Activated effector memory CD4-positive, alpha-beta T cell treated with Interleukin-2 at 50 U/mL for 16 hours (primary cell): ENCODE data around the gene FAF1.
"Not testable (repeated sequence)": the region's sequence is repeated elsewhere in the genome, so short reads cannot be mapped to it uniquely, and the experiment has no call there.

Source experiments
- DNase-seq: peaks from one replicate; pipeline ENCODE4 v3.0.0-alpha.2; 2020

Gene FAF1

DNA sequence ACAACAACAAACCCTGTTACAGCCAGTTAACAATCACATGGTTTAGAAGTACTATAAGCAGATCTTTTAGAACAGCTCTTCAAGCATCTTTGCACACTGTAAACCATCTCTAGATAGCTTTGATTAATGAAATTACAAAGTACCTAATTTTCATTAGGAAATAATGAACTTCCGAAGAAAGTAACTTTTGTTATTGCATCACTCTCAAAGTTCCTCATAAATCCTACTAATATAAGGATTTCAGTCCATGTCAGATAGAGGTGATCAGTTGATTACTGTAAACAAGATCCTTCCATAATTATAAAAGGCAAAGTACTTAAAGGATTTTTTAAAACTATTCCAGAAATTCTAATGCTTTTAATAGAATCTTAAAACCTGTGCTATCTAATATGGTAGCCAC is 58.2 kb downstream of the FAF1 start:
- DNase-seq = no peak

GRCh38 chr1:50898773-50899172 is 61.3 kb downstream of the FAF1 start:
- no peak for DNase-seq

GRCh38 chr1:50894340-50894739 is 65.7 kb downstream of the FAF1 start:
- no peak for DNase-seq

GRCh38 chr1:50893466-50893865 is 66.6 kb downstream of the FAF1 start:
- no peak for DNase-seq

GRCh38 chr1:50887555-50887954 is 72.5 kb downstream of the FAF1 start:
- not testable (repeated sequence) for DNase-seq

DNA sequence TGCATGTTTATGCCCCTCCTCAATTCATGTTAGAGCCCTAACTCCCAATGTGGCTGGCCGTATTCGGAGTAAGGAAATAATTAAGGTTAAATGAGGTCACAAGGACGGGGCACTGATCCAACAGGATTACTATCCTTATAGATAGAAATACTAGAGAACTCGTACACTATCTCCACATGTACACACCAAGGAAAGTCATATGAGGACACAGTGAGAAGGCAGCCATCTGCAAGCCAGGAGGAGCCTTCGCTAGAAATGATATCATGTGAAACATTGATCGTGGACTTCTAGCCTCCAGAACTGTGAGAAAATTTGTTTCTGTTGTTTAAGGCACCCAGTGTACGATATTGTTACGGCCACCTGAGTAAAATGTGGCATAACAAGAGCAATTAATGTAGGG is 79.7 kb downstream of the FAF1 start:
- no peak for DNase-seq

- DNase-seq = no peak
These were observed 80.9 kb downstream of the FAF1 start for GRCh38 chr1:50879137-50879536.

DNA sequence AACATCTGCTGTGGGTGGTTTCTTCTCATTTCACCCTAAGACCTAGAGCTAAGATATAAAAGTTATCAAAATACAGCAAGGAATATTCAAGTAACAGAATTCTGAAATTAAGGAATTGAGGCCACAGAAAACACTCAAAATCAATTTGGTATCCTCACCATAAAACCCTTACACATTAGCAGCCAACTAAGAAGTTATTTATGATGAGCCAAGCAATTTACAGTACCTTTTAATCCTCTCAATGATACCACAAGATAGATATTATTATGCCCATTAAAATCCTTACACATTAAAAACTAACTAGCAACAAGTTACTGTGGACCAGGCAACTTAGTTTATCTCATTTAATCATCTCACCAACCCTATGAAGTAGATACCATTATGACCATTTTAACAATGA is 81.6 kb downstream of the FAF1 start:
- no peak for DNase-seq

DNA sequence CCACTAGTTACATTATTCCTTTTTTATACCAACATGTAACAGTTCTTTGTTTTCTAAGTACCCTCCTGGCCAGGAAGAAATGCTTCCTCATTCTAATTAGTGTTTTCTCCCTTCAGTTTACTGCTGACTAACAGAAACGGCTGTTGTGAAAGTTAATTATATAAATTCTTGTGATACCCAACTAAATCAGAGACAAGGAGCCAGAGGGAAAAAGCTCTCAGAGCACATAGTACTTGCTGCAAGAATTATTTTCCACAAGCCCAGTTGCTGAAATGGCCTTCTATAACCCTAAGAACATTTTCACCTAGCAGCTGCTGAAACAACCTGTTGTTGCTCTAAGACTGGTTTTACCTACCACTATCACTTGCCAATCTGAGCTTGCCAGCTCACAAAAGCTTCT is 82.4 kb downstream of the FAF1 start:
- DNase-seq = no peak

GRCh38 chr1:50873458-50874187 is 86.4 kb downstream of the FAF1 start:
- DNase-seq = peak; percentile 44

DNA sequence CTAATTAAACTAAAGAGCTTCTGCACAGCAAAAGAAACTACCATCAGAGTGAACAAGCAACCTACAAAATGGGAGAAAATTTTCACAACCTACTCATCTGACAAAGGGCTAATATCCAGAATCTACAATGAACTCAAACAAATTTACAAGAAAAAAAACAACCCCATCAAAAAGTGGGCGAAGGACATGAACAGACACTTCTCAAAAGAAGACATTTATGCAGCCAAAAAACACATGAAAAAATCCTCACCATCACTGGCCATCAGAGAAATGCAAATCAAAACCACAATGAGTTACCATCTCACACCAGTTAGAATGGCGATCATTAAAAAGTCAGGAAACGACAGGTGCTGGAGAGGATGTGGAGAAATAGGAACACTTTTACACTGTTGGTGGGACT is 95.2 kb downstream of the FAF1 start:
- DNase-seq = not testable (repeated sequence)

DNA sequence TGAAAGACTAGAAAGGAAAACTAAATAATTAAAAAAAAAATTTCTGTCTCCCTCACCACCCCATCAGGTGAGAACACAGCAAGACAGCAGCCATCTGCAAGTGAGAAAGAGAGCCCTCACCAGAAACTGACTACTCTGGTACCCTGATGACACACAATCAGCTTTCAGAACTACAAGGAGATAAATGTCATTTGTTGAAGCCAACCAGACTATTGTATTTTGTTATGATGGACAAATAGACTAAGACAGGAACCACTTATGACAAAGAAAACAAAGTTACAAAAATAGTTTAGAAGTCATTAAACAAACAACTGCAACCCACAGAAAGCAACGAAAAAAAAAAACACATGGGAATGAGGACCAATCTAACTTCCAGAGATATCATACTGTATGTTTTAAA is 98.3 kb downstream of the FAF1 start:
- no peak for DNase-seq

GRCh38 chr1:50860702-50861101 is 99.4 kb downstream of the FAF1 start:
- DNase-seq = no peak

DNA sequence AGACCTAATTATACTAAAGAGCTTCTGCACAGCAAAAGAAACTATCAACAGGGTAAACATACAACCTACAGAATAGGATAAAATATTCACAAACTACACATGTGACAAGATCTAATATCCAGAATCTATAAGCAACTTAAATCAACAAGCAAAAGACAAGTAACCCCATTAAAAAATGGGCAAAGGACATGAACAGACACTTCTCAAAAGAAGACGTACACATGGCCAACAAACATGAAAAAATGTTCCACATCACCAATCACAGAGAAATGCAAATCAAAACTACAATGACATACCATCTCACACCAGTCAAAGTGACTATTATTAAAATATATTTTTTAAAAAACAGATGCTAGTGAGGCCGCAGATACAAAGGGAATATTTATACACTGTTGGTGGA is 99.8 kb downstream of the FAF1 start:
- no peak for DNase-seq

GRCh38 chr1:50859657-50860056 is 100.4 kb downstream of the FAF1 start:
- DNase-seq = no peak

- DNase-seq = no peak
These were observed 101.3 kb downstream of the FAF1 start for GRCh38 chr1:50858761-50859160.

DNA sequence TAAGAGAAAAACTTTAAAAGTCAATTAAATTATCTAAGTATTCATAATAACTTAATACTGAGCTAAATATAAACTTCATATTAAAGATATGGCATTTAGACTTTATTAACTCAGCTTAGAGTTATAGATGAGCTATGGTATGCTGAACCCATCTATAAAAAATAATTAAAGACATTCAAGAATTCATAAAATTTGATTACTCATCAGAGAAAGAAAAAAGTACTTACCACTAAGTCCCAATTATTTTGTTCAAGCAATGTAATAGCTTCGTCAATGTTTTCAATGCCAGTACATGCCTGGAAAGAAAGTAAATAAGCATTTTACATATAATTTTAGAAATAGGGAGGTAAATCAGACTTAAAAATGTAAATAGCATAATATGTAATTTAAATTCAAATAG is 102.4 kb downstream of the FAF1 start:
- no peak for DNase-seq

DNA sequence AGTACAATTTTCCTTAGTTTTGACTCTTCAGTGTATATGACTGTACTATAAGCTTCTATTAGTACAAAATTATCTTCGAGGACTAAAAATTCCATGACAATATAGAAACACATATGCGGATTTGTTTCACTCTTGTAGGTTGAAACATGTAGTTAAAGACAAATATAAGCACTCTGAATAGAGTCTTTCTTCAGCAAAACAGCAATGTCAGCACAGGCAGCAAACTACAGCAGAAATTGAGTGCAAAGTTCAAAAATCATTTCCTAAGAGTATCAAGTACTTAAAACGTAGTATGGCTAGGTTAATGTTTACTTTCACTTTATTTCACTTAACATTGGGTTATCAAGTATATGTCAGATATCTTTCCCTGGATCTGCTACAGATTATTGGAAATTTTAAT is 106.7 kb downstream of the FAF1 start:
- DNase-seq = no peak

DNA sequence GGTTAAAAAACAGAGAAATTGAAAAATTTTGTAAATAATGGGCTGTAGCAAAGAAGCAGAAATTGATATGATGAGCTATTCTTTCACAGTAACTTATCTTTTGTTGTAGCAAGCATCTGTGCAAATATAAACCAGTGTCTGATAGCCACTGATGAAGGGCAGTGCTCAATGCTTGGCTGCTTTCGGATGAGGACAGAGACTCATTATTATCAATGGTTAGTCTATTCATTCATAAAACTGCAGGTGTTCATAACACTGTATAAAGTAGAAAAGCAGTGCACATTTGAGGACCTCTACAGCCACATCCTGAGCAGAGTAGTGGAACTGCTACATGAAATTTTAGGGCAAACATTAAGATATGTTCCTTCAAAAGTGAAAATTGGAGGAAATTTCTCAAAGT is 107.2 kb downstream of the FAF1 start:
- no peak for DNase-seq

DNA sequence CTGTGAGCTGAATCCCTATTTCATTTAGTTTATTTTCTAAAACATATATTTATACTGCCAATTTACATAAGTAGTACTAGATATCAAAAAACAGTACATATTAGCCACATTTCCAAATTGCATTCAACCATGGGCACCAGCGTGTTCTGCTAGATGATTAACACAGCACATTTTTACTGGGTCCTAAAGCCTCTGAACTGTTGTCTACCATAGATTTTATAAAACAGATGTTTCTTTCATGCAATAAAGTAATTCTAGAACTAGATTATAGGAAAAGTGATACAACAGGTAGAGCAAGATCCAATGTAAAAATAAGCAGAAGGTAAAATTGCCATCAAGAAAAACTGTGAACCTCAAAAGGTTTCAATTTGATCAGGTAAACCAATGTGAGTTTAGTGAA is 108.6 kb downstream of the FAF1 start:
- no peak for DNase-seq

- DNase-seq = no peak
These were observed 109.0 kb downstream of the FAF1 start for GRCh38 chr1:50851034-50851433.

DNA sequence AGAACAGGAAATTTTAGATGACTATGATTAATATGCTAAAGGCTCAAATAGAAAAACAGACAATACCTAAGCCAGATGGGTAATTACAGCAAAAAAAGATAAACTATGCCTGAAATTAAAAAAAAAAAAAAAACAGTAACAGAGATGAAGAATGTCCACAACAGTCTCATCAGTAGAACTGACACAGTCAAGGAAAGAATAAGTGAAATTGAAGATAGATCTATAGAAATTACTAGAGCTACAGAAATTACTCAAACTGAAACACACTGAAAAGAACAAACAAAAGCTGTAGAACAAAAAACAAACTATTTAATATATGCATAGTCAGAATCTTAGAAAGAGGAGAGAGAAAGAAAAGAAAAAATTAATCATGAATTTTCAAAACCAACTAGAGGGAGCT is 112.8 kb downstream of the FAF1 start:
- no peak for DNase-seq

GRCh38 chr1:50846224-50846839 is 113.7 kb downstream of the FAF1 start:
- no peak for DNase-seq

DNA sequence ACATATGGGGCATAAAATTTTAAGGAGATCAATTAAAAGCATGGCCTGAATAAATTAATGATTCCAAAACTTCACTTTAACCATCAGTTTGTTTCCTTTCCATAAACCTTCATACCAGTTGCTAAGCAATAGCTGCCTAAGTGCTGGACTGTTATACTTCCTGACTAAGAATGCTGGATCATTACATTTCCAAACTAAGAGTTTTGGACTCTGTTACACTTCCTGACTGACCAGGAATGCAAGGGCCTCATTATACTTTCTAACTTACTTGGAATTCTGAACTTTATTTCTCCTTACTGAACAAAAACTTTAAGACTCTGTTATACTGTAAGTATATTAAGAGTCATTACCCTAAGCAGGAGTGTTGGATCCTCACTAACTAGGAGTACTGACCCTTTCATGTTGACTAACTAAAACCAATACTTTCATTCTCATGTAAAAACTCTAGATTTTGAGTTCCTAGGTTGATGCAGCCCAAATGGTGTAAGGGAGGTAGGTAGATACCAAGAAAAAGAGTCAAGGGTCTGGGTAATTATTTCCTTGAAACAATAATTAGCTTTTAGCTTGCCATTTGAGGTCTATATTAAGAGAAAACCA is 118.2 kb downstream of the FAF1 start:
- DNase-seq = no peak

GRCh38 chr1:50836117-50836516 is 124.0 kb downstream of the FAF1 start:
- no peak for DNase-seq
